Esophagus squamous epithelium (tissue), 5 donors: ENCODE measurements around the gene MCC. TPM values are rescaled to one million over a fixed set of nuclear protein-coding genes. Genes with fewer than 3 reads are reported as not detected.

Experiments used
- DNase-seq: peaks from one replicate; lab custom pipeline; 2025; lab: John Stamatoyannopoulos, UW
- H3K27ac ChIP-seq, 4 donors: fragments of 200-600 bp; sonication (generic); one replicate each; pipeline ENCODE4 v1.5.1; 2016 to 2019; ENCODE audit warnings: mild to moderate bottlenecking in 1 of 4
- H3K27me3 ChIP-seq, 4 donors: fragments of 200-600 bp; sonication (generic); 1 replicate in 3 of 4; 2 replicates in 1 of 4; pipeline versions ENCODE4 v1.5.1 to v1.6.0; 2017 to 2021; ENCODE audit warnings: antibody characterized with exemption in 1 of 4
- H3K36me3 ChIP-seq, 3 donors: fragments of 200-600 bp; sonication (generic); one replicate each; pipeline ENCODE4 v1.5.1; 2016 to 2019
- H3K4me1 ChIP-seq, 3 donors: fragments of 200-600 bp; sonication (generic); one replicate each; pipeline ENCODE4 v1.5.1; 2017 to 2019
- H3K4me3 ChIP-seq, 4 donors: fragments of 200-600 bp; sonication (generic); 1 replicate in 3 of 4; 2 replicates in 1 of 4; pipeline ENCODE4 v1.5.1; 2016 to 2019; ENCODE audit warnings: mild to moderate bottlenecking in 2 of 4, moderate library complexity in 1 of 4
- H3K9me3 ChIP-seq, 3 donors: fragments of 200-600 bp; sonication (generic); one replicate each; pipeline ENCODE4 v1.5.1; 2016 to 2019
- POLR2A ChIP-seq, 4 donors: fragments of 450-650 bp; IDR thresholded peaks; one replicate each; pipeline ENCODE4 v1.6.1; 2017; ENCODE audit warnings: antibody characterized with exemption in 4 of 4, mild to moderate bottlenecking in 4 of 4, moderate library complexity in 3 of 4
- WGBS, 2 donors: methylation state at CpG; one replicate each; pipeline ENCODE4 v1.1.5; 2018; 5-methylcytosine and 5-hydroxymethylcytosine counted together
- intact Hi-C: fragments of 100-400 bp; cut with DNase I; formaldehyde crosslinking; loops from one replicate; pipeline ENCODE4 v1.15.0; 2022
- total RNA-seq, 4 donors: library from RNA; depleted of rRNA; stranded (reverse); fragments of >200 nt; gene quantifications; one replicate each; pipeline ENCODE4 v1.1.0, GENCODE V29; 2016
- TF ChIP-seq, protein P1 (sequence below), 6 experiments: fragments of 450-650 bp in 4 of 6; fragments of 200-600 bp in 2 of 6; sonication (generic) in 2 of 6; IDR thresholded peaks; one replicate each; pipeline ENCODE4 v1.5.1; 2016 to 2019; ENCODE audit warnings: antibody characterized with exemption in 6 of 6, mild to moderate bottlenecking in 4 of 6, moderate library complexity in 4 of 6
- donor health status: DM: yes; HTN: yes; CAD: no.

The MCC gene
- total RNA-seq, 4 donors from 2014 or later, result 41.6 to 45.4 (median 43.4) TPM

DNA sequence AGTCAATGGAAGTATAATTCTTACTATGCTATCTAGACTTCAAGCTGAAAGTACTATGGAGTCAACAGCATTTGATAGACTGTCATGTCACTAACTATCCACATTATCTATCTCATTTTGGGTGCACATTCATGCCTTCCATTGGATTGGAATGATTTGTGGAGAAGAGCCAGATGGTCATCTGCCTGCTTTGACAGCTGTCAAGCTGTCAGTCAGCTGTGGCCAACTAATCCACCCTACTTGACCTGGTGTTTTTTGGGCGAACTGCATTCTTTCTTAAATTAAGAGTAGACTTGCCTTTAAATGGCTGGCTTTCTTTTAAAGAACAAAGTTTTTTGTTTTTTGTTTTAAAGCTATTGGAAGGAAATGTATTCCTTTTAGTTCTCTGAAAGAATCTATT is 360.2 kb downstream of the MCC start:
- Histone ChIP-seq H3K36me3 (peaks cover 0 to 7% (median 0%) of the 10 kb centered on the region in 3 donors), H3K4me3 (no peak overlapping the region), H3K27ac (no peak overlapping the region), H3K9me3 (no peaks in the 10 kb centered on the region), H3K4me1 (no peaks in the 10 kb centered on the region), H3K27me3 (no peaks in the 10 kb centered on the region)
- TF ChIP-seq POLR2A (IDR thresholded peaks at IDR 0.05), result no peak
- TF ChIP-seq, protein P1, sequence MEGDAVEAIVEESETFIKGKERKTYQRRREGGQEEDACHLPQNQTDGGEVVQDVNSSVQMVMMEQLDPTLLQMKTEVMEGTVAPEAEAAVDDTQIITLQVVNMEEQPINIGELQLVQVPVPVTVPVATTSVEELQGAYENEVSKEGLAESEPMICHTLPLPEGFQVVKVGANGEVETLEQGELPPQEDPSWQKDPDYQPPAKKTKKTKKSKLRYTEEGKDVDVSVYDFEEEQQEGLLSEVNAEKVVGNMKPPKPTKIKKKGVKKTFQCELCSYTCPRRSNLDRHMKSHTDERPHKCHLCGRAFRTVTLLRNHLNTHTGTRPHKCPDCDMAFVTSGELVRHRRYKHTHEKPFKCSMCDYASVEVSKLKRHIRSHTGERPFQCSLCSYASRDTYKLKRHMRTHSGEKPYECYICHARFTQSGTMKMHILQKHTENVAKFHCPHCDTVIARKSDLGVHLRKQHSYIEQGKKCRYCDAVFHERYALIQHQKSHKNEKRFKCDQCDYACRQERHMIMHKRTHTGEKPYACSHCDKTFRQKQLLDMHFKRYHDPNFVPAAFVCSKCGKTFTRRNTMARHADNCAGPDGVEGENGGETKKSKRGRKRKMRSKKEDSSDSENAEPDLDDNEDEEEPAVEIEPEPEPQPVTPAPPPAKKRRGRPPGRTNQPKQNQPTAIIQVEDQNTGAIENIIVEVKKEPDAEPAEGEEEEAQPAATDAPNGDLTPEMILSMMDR (IDR thresholded peaks at IDR 0.05), result no peak
- intact Hi-C loops, result no loop called here
- WGBS, 2 donors, result 100% methylated on average over 1 of the region's 1 CpG
- no peak for DNase-seq

- H3K27ac ChIP-seq, result no peak overlapping the region
- intact Hi-C loops, result no loop called here
- 67 to 72% methylated on average over 4 of the region's 4 CpGs for WGBS, 2 donors
- peaks cover 0 to 5% (median 0%) of the 10 kb centered on the region in 3 donors for H3K4me1 ChIP-seq
- H3K9me3 ChIP-seq, result no peaks in the 10 kb centered on the region
- H3K27me3 ChIP-seq, result no peaks in the 10 kb centered on the region
- no peak for TF ChIP-seq POLR2A (IDR thresholded peaks at IDR 0.05)
- TF ChIP-seq, protein P1 (IDR thresholded peaks at IDR 0.05), result no peak
- no peak overlapping the region for H3K4me3 ChIP-seq
- no peak for DNase-seq
- peaks cover 0 to 7% (median 0%) of the 10 kb centered on the region in 3 donors for H3K36me3 ChIP-seq
Observed at GRCh38 chr5:113127021-113127420, 361.2 kb downstream of the MCC start.

DNA sequence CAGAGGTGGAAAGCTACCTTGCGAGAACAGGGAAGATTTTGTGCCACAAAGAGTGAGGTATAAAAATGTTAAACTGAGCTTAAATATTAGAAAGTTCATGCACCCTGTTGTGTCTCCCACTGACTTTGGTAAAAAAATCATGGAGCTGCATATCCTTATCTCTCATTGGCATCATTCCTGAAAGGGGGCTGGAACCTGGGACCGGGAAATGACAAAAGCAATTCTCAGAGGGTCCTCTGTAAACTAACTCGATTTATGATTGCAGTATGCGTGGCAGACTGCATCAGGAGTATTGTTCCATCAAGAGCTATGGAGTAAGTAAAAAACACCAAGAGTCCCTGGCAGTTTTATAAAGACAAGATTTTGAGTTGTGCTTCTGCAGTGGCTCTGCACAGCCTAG is 362.9 kb downstream of the MCC start:
- H3K36me3 ChIP-seq, result peaks cover 0 to 2% (median 0%) of the 10 kb centered on the region in 3 donors
- no peak overlapping the region for H3K4me3 ChIP-seq
- DNase-seq, result no peak
- TF ChIP-seq, protein P1 (IDR thresholded peaks at IDR 0.05), result no peak
- TF ChIP-seq POLR2A (IDR thresholded peaks at IDR 0.05), result no peak
- H3K27ac ChIP-seq, result no peak overlapping the region
- H3K27me3 ChIP-seq, result no peaks in the 10 kb centered on the region
- no peaks in the 10 kb centered on the region for H3K9me3 ChIP-seq
- 74 to 87% methylated on average over 4 of the region's 4 CpGs for WGBS, 2 donors
- intact Hi-C loops, result no loop called here
- H3K4me1 ChIP-seq, result peaks cover 0 to 5% (median 0%) of the 10 kb centered on the region in 3 donors

GRCh38 chr5:113124914-113125313 is 363.3 kb downstream of the MCC start:
- Histone ChIP-seq H3K4me1 (peaks cover 0 to 5% (median 0%) of the 10 kb centered on the region in 3 donors), H3K4me3 (no peak overlapping the region), H3K27me3 (no peaks in the 10 kb centered on the region), H3K9me3 (no peaks in the 10 kb centered on the region), H3K36me3 (no peaks in the 10 kb centered on the region), H3K27ac (no peak overlapping the region)
- no peak for TF ChIP-seq POLR2A (IDR thresholded peaks at IDR 0.05)
- TF ChIP-seq, protein P1 (IDR thresholded peaks at IDR 0.05), result no peak
- DNase-seq, result no peak
- 79 to 85% methylated on average over 4 of the region's 4 CpGs for WGBS, 2 donors
- intact Hi-C loops, result no loop called here

DNA sequence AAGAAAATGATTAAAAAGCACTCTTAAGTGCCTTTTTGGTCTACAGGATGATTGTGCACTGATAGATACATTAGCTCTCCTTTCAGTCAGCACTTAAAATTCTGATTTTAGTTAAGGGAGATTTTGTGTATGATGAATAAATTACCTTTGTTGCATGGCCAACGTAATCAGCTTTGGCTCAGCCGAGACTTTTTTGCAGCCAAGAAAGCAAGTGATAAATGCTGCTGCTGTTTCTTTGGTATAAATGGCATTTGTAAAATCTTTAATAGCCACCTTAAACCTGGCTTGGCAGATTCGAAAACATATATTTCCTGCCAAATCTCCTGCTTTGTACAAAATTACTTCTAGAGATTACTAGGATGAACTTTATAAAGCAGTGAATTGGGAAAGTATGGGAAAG is 364.0 kb downstream of the MCC start:
- Histone ChIP-seq H3K36me3 (peaks cover 0 to 2% (median 0%) of the 10 kb centered on the region in 3 donors), H3K4me1 (peaks cover 0 to 11% (median 3%) of the 10 kb centered on the region in 3 donors), H3K27ac (no peak overlapping the region), H3K4me3 (no peak overlapping the region), H3K27me3 (no peaks in the 10 kb centered on the region), H3K9me3 (no peaks in the 10 kb centered on the region)
- no peak for TF ChIP-seq POLR2A (IDR thresholded peaks at IDR 0.05)
- TF ChIP-seq, protein P1 (IDR thresholded peaks at IDR 0.05), result no peak
- DNase-seq, result no peak
- 40 to 43% methylated on average over 3 of the region's 3 CpGs for WGBS, 2 donors
- intact Hi-C loops, result no loop called here
